Stimulated activated naive CD4-positive, alpha-beta T cell treated with Interleukin-2 at 50 U/mL for 16 hours (primary cell): ENCODE results near the gene PTPRQ.
"Not testable (repeated sequence)": the region's sequence is repeated elsewhere in the genome, so short reads cannot be mapped to it uniquely, and the experiment has no call there.

Source experiments
- DNase-seq: peaks from one replicate; lab custom pipeline; 2025; lab: John Stamatoyannopoulos, UW

Gene PTPRQ

DNA sequence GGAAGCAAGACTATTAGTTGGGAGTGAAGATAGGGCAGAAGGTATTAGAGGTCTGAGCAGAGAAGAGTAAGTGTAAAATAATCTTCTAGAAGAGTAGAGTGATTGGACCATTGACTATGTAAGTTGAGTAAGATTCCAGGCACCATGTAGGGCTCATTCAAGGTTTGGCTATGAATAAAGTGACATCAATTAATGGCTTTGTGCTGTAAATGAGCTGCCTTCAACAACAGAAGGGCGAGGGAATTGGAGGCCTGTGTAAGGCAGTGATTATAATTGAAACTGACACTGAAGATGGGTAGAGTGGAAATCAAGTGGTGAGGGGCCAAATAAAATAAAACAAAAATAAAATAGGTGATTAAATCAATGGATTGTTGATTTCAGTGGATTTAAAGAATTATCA, 26.4 kb downstream of the PTPRQ start:
- DNase-seq = no peak

GRCh38 chr12:80472236-80472635, 28.2 kb downstream of the PTPRQ start:
- DNase-seq = no peak

DNA sequence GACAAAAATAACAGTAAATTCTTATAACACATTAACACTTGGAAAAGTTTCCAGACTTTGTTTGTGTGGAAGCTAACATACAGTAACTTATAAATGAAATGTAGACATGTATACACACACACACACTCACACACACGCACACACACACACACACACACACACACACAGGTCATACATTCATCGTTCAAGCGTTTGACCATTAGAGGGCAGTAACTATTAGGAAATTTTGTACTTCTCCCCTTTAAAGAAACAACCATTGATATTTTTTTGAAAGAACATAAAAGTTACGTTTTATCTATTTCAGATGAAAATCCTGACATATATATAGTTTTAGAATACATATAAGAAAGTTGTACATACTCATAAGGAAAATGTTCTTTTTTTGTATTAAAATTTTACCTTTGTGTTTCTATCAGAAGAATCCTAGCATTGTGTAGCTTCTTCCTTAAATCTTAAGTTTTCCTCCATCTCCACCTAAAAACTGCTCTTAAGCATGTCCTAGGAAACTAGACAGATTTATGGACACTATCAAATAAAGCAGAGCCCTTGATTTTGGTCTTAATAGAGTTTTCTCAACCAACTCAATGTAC, 29.0 kb downstream of the PTPRQ start:
- DNase-seq = no peak

GRCh38 chr12:80477521-80478145, 33.6 kb downstream of the PTPRQ start:
- not testable (repeated sequence) for DNase-seq

DNA sequence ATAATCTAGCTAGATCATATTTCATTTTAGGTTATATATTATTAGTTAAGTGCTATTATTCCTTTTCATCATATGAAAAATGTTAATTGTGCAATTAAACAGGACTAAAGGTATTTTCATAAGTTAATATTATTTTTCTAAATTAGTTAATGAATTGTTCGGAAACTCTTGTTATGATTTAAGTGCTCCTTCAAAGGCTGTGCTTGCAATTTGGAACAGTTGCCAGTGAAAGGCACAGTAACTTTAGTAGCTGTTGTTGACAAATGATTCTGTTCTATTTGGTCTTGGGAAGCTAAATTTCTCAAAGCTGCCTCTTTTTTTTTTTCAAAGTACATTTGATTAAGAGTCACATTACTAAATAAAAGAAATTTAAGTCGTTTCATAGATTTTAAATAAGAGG, 40.7 kb downstream of the PTPRQ start:
- DNase-seq = no peak

DNA sequence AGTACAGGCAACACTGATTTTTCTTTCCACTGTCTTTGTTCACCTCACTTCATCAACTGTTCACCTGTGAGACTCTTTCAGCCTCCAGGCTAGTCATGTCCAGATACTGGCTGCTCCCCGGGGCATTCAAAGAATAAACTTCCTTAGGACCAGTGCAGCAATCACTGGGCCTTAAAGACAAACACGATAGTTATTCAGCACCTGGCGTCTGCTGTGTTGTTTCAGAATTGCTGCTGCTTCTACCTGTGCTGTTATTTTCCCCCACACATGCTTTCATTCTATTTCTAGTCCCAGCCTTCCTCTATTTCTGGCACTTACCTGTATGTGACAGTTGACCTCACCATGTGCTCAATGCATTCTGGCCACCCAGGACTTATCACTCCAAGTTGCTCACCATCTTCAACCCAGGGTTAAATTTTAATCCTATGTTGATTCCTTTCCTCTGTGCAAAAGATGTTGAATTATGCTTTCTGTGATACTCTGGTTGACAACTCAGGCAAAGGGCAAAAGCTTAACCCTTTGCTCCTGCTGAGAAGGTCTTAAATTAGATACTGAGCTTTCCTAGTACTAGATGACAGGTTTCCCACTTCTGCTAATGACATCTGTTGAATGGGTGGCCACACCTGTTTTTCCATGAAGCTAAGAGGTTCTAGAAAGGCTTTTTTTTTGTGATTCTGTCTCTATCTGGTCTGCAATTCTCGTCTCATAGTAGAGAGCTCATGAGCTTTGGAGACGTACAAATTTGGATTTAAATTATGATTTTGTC, 41.4 kb downstream of the PTPRQ start:
- DNase-seq = no peak

GRCh38 chr12:80490329-80490728, 46.3 kb downstream of the PTPRQ start:
- DNase-seq = no peak

- DNase-seq = no peak
Measured at GRCh38 chr12:80491166-80491565, 47.1 kb downstream of the PTPRQ start.

DNA sequence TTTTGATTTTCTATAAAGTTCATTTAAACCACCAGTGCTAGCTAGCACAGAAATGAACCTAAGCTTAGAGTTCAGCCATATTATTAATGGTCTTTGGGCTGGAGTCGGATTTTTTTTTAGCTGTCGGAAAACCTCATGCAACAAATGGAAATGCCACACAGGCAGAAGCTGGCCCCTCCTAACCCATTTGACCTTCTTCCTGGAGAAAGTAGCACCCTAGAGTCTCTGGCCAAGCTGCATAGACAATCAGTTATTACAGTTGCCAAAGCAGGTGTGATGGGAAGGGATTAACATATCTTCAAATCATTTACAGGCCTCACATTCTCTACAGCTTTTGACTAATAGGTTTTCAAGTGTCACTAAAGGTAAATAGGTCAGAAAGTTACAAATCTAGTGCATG, 49.4 kb downstream of the PTPRQ start:
- no peak for DNase-seq

DNA sequence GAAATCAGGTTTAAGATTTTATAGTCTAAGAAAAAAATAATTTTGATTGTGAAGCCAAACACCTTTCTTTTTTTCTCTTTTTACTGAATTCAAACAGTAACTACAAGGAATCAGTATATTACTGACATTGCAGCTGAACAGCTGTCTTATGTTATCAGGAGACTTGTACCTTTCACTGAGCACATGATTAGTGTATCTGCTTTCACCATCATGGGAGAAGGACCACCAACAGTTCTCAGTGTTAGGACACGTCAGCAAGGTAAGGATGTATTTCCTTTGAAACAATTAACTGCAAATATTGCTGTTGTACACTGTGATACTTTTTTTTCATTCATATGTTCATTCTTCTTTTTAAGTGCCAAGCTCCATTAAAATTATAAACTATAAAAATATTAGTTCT, 50.8 kb downstream of the PTPRQ start:
- no peak for DNase-seq

DNA sequence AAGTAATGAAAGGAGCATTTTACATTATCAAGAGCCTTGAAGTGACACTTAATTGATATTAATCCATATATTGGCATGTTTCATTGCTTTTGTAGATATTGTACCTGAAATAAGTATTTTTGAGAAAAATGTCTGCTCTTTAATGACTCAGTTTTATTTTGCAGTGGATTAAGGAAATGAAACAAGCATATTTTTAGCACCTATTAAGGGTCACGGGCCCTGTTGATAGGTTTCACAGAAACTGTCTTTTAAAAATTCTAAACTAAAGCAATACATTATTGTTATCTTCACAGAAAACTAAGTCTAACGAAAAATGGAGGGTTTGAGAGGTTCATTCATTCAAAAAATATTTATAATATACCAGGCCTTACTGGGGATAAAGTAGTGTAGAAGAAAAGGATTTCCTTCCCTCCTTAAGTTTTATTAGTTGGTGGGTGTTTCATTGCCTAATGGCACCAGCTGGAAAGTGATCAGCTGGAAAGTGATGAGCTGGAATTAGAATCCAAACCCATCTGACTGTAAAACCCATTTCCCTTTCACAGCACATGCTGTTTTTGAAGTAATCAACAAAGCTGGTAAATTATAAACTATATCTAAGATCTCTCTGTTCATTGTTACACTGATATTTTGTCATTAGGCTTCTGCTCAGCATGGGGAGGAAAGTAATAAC, 54.2 kb downstream of the PTPRQ start:
- DNase-seq = no peak

GRCh38 chr12:80504389-80505163, 60.5 kb downstream of the PTPRQ start:
- DNase-seq = no peak

GRCh38 chr12:80509781-80510556, 65.9 kb downstream of the PTPRQ start:
- no peak for DNase-seq

- no peak for DNase-seq
Measured at GRCh38 chr12:80512781-80513180, 68.7 kb downstream of the PTPRQ start.

- DNase-seq = no peak
Measured at GRCh38 chr12:80513211-80513610, 69.2 kb downstream of the PTPRQ start.

DNA sequence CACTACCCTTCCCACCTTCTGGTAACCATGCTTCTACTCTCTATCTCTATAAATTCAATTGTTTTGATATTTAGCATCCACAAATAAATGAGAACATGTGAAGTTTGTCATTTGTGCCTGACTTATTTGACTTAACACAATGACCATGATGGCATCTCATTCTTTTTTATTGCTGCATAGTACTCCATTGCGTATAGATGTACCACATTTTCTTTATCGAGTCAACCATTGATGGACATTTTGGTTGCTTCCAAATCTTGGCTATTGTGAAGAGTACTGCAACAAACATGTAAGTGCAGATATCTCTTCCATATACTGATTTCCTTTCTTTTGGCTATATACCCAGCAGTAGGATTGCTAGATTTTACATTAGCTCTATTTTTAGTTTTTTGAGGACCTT, 73.6 kb downstream of the PTPRQ start:
- no peak for DNase-seq

- no peak for DNase-seq
Measured at GRCh38 chr12:80531646-80532045, 87.6 kb downstream of the PTPRQ start.

DNA sequence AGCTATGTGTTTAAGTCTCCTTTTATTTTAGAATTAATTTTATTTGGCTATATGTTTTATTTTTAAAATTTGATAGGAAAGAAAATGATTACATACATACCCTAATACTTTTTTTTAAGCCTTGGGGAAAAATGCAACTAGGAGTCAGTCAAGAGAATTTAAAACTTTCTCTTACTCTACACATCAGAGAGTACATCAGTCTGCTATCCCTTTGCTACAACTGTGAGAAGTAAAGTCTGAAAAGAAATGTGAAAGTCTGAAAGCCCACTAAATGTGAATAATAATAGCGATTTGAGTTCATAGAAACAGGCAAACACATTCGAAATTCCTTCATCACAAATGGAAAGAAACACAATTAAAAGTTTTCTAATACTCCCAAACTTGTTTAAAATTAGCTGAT, 95.0 kb downstream of the PTPRQ start:
- DNase-seq = no peak

- no peak for DNase-seq
Measured at GRCh38 chr12:80549298-80549697, 105.3 kb downstream of the PTPRQ start.

GRCh38 chr12:80551897-80552296, 107.9 kb downstream of the PTPRQ start:
- DNase-seq = no peak

- no peak for DNase-seq
Measured at GRCh38 chr12:80553316-80553715, 109.3 kb downstream of the PTPRQ start.
